Measurements from ENCODE around the gene EYA3. TPM values are rescaled to one million over a fixed set of nuclear protein-coding genes. Genes with fewer than 3 reads are reported as not detected.

The EYA3 gene
- total and polyA plus RNA-seq, 7 donors = 3.6 to 15.3 (median 13.1) TPM

GRCh38 chr1:27940297-27940696 lies 148.1 kb downstream of the EYA3 start:
- no peaks in the 10 kb centered on the region for H3K4me1 ChIP-seq
- H3K9me3 ChIP-seq = no peaks in the 10 kb centered on the region
- no peak for ATAC-seq
- H3K4me3 ChIP-seq = no peak overlapping the region
- no peak overlapping the region for H3K27ac ChIP-seq
- WGBS, 3 donors = 28 to 40% (median 33%) methylated on average over 6 of the region's 6 CpGs
- intact Hi-C loops (cut with DNase I) = no loop called here
- peak; percentile 20 for TF ChIP-seq CTCF (IDR thresholded peaks at IDR 0.05)
- peaks cover 0 to 9% (median 0%) of the 10 kb centered on the region in 3 donors for H3K27me3 ChIP-seq (ENCODE audit: insufficient read depth in 3 of 3, low read length in 2 of 3)
- H3K36me3 ChIP-seq (ENCODE audit: insufficient read depth in 1 of 2, low read depth in 1 of 2) = no peaks in the 10 kb centered on the region
- peak in 1 of 2 donors; percentile 61 for DNase-seq

GRCh38 chr1:27938488-27938887 lies 149.9 kb downstream of the EYA3 start:
- intact Hi-C loops (cut with DNase I) = no loop called here
- WGBS, 3 donors = 88% methylated on average over 4 of the region's 4 CpGs
- no peaks in the 10 kb centered on the region for H3K36me3 ChIP-seq (ENCODE audit: insufficient read depth in 1 of 2, low read depth in 1 of 2)
- peaks cover 0 to 18% (median 0%) of the 10 kb centered on the region in 3 donors for H3K27me3 ChIP-seq (ENCODE audit: insufficient read depth in 3 of 3, low read length in 2 of 3)
- H3K9me3 ChIP-seq = no peaks in the 10 kb centered on the region
- no peak for ATAC-seq
- H3K4me1 ChIP-seq = no peaks in the 10 kb centered on the region
- no peak for TF ChIP-seq CTCF (IDR thresholded peaks at IDR 0.05)
- H3K27ac ChIP-seq = no peak overlapping the region
- DNase-seq = no peak
- no peak overlapping the region for H3K4me3 ChIP-seq

GRCh38 chr1:27937524-27937836 lies 150.9 kb downstream of the EYA3 start:
- no peak for TF ChIP-seq CTCF (IDR thresholded peaks at IDR 0.05)
- no peaks in the 10 kb centered on the region for H3K9me3 ChIP-seq
- H3K27ac ChIP-seq = no peak overlapping the region
- no peak for DNase-seq
- no peaks in the 10 kb centered on the region for H3K4me1 ChIP-seq
- H3K27me3 ChIP-seq (ENCODE audit: insufficient read depth in 3 of 3, low read length in 2 of 3) = peaks cover 0 to 18% (median 0%) of the 10 kb centered on the region in 3 donors
- H3K4me3 ChIP-seq = no peak overlapping the region
- intact Hi-C loops (cut with DNase I) = no loop called here
- 71 to 78% (median 74%) methylated on average over 1 of the region's 1 CpG for WGBS, 3 donors
- no peak for ATAC-seq
- H3K36me3 ChIP-seq (ENCODE audit: insufficient read depth in 1 of 2, low read depth in 1 of 2) = no peaks in the 10 kb centered on the region

GRCh38 chr1:27936370-27936769 lies 152.0 kb downstream of the EYA3 start:
- no peak for TF ChIP-seq CTCF (IDR thresholded peaks at IDR 0.05)
- Histone ChIP-seq H3K27me3 (ENCODE audit: insufficient read depth in 3 of 3, low read length in 2 of 3) (peaks cover 0 to 18% (median 0%) of the 10 kb centered on the region in 3 donors), H3K4me3 (no peak overlapping the region), H3K4me1 (no peaks in the 10 kb centered on the region), H3K36me3 (ENCODE audit: insufficient read depth in 1 of 2, low read depth in 1 of 2) (no peaks in the 10 kb centered on the region), H3K27ac (no peak overlapping the region), H3K9me3 (no peaks in the 10 kb centered on the region)
- ATAC-seq (no peak), DNase-seq (no peak)
- WGBS, 3 donors = 66 to 80% (median 69%) methylated on average over 4 to 5 of the region's 5 CpGs
- intact Hi-C loops (cut with DNase I) = no loop called here

GRCh38 chr1:27935721-27936120 lies 152.7 kb downstream of the EYA3 start:
- TF ChIP-seq CTCF (IDR thresholded peaks at IDR 0.05) = no peak
- no peak for ATAC-seq
- WGBS, 3 donors = 33 to 43% (median 41%) methylated on average over 8 of the region's 8 CpGs
- no peaks in the 10 kb centered on the region for H3K9me3 ChIP-seq
- no peak for DNase-seq
- no peaks in the 10 kb centered on the region for H3K4me1 ChIP-seq
- no peaks in the 10 kb centered on the region for H3K36me3 ChIP-seq (ENCODE audit: insufficient read depth in 1 of 2, low read depth in 1 of 2)
- no peak overlapping the region for H3K4me3 ChIP-seq
- peaks cover 0 to 18% (median 2%) of the 10 kb centered on the region in 3 donors for H3K27me3 ChIP-seq (ENCODE audit: insufficient read depth in 3 of 3, low read length in 2 of 3)
- intact Hi-C loops (cut with DNase I) = no loop called here
- H3K27ac ChIP-seq = no peak overlapping the region

Data from psoas muscle (tissue), 8 donors.